Type B pancreatic cell (in vitro differentiated cells): Measurements from ENCODE around the gene SAMD4B. TPM values are rescaled to one million over a fixed set of nuclear protein-coding genes. Genes with fewer than 3 reads are reported as not detected.

ENCODE experiments used
- DNase-seq: peaks from one replicate; pipeline ENCODE4 v3.0.0; 2021; ENCODE audit warnings: mixed read lengths; ENCODE audit not compliant: unreplicated experiment; ENCODE audit errors: extremely low spot score
- H3K27ac Mint-ChIP-seq: 2 replicates; pipeline ENCODE4 v1.8.0; 2021; ENCODE audit warnings: mild to moderate bottlenecking, mixed read lengths
- H3K27me3 Mint-ChIP-seq: 2 replicates; pipeline ENCODE4 v1.8.0; 2021; ENCODE audit warnings: mixed read lengths
- H3K36me3 Mint-ChIP-seq: 2 replicates; pipeline ENCODE4 v1.8.0; 2021; ENCODE audit warnings: mixed read lengths
- H3K4me1 Mint-ChIP-seq: one replicate; pipeline ENCODE4 v1.8.0; 2021; ENCODE audit warnings: mixed read lengths; ENCODE audit not compliant: unreplicated experiment
- H3K4me3 Mint-ChIP-seq: 2 replicates; pipeline ENCODE4 v1.8.0; 2021; ENCODE audit warnings: mild to moderate bottlenecking, mixed read lengths
- H3K9me3 Mint-ChIP-seq: 2 replicates; pipeline ENCODE4 v1.8.0; 2021; ENCODE audit warnings: mixed read lengths
- CTCF ChIP-seq: fragments of 200-600 bp; sonication (generic); conservative IDR thresholded peaks from 2 replicates; pipeline ENCODE4 v1.5.0; 2021; ENCODE audit warnings: antibody characterized with exemption, mild to moderate bottlenecking
- total RNA-seq: library from RNA; stranded (reverse); gene quantifications from 2 replicates; pipeline ENCODE4 v1.2.1, GENCODE V29; 2021; ENCODE audit warnings: low replicate concordance

The SAMD4B gene
- total RNA-seq, 1 donor from 2014 or later, result 123 TPM

- Mint-ChIP-seq H3K36me3 (peaks cover 20% of the 10 kb centered on the region), H3K4me3 (peak overlapping the region; percentile 91), H3K27me3 (no peaks in the 10 kb centered on the region), H3K9me3 (no peaks in the 10 kb centered on the region), H3K4me1 (peaks cover 56% of the 10 kb centered on the region), H3K27ac (peak overlapping the region; percentile 86)
- TF ChIP-seq CTCF, result no peak
- no peak for DNase-seq
These were observed 555 bp downstream of the SAMD4B start for GRCh38 chr19:39342647-39343305.

GRCh38 chr19:39345956-39346355 is 3.7 kb downstream of the SAMD4B start:
- H3K9me3 Mint-ChIP-seq, result no peaks in the 10 kb centered on the region
- no peak for DNase-seq
- no peaks in the 10 kb centered on the region for H3K27me3 Mint-ChIP-seq
- H3K4me3 Mint-ChIP-seq, result peak overlapping the region; percentile 91
- H3K27ac Mint-ChIP-seq, result peak overlapping the region; percentile 86
- peaks cover 59% of the 10 kb centered on the region for H3K4me1 Mint-ChIP-seq
- peaks cover 33% of the 10 kb centered on the region for H3K36me3 Mint-ChIP-seq
- TF ChIP-seq CTCF, result no peak

GRCh38 chr19:39347332-39348164 is 5.3 kb downstream of the SAMD4B start:
- peaks cover 57% of the 10 kb centered on the region for H3K4me1 Mint-ChIP-seq
- no peak for DNase-seq

GRCh38 chr19:39349326-39349725 is 7.1 kb downstream of the SAMD4B start:
- peaks cover 44% of the 10 kb centered on the region for H3K4me1 Mint-ChIP-seq
- no peak overlapping the region for H3K4me3 Mint-ChIP-seq
- no peaks in the 10 kb centered on the region for H3K9me3 Mint-ChIP-seq
- no peaks in the 10 kb centered on the region for H3K27me3 Mint-ChIP-seq
- H3K27ac Mint-ChIP-seq, result no peak overlapping the region
- DNase-seq, result no peak
- TF ChIP-seq CTCF, result no peak
- peaks cover 40% of the 10 kb centered on the region for H3K36me3 Mint-ChIP-seq

More at GRCh38 chr19:39347332-39348164, 5.3 kb downstream of the SAMD4B start:
- Mint-ChIP-seq H3K36me3 (peaks cover 39% of the 10 kb centered on the region), H3K9me3 (no peaks in the 10 kb centered on the region), H3K27me3 (no peaks in the 10 kb centered on the region), H3K27ac (peak overlapping the region; percentile 8), H3K4me3 (no peak overlapping the region)
- no peak for TF ChIP-seq CTCF

GRCh38 chr19:39350156-39350555 is 7.9 kb downstream of the SAMD4B start:
- Mint-ChIP-seq H3K4me1 (peaks cover 36% of the 10 kb centered on the region), H3K27ac (no peak overlapping the region), H3K9me3 (no peaks in the 10 kb centered on the region), H3K4me3 (no peak overlapping the region), H3K27me3 (no peaks in the 10 kb centered on the region), H3K36me3 (peaks cover 35% of the 10 kb centered on the region)
- DNase-seq, result no peak
- no peak for TF ChIP-seq CTCF
